ENCODE results near the gene ASTN2.

The ASTN2 gene

GRCh38 chr9:116482740-116483139, 932.1 kb downstream of the ASTN2 start:
- no peak for TF ChIP-seq EZH2 (IDR thresholded peaks at IDR 0.05; ENCODE audit: borderline replicate concordance, low read depth, low read length, severe bottlenecking)
- TF ChIP-seq CTCF (IDR thresholded peaks at IDR 0.05; ENCODE audit: borderline replicate concordance, extremely low read depth, low read length, poor library complexity, severe bottlenecking) = no peak
- Histone ChIP-seq H3K9me3 (ENCODE audit: insufficient read depth, low read length, severe bottlenecking) (no peaks in the 10 kb centered on the region), H3K4me1 (ENCODE audit: insufficient read depth, low read length) (no peaks in the 10 kb centered on the region), H3K9ac (ENCODE audit: low read depth, low read length) (no peak overlapping the region), H3K79me2 (ENCODE audit: insufficient read depth, low read length) (no peaks in the 10 kb centered on the region), H3K36me3 (ENCODE audit: insufficient read depth, low read length) (no peaks in the 10 kb centered on the region), H2AFZ (ENCODE audit: low read depth, low read length) (no peak overlapping the region), H3K27me3 (ENCODE audit: insufficient read depth, low read length, poor library complexity) (no peaks in the 10 kb centered on the region), H3K4me3 (ENCODE audit: low read depth in 1 of 2, low read length in 2 of 2) (no peak overlapping the region), H3K27ac (ENCODE audit: low read length) (no peak overlapping the region), H3K4me2 (ENCODE audit: insufficient read depth, low read length) (no peak overlapping the region), H4K20me1 (ENCODE audit: insufficient read depth, low read length) (no peaks in the 10 kb centered on the region)
- no peak for DNase-seq
- ATAC-seq (ENCODE audit: insufficient read depth, low read depth) = no peak

GRCh38 chr9:116480700-116481099, 934.2 kb downstream of the ASTN2 start:
- TF ChIP-seq EZH2 (IDR thresholded peaks at IDR 0.05; ENCODE audit: borderline replicate concordance, low read depth, low read length, severe bottlenecking) (no peak), CTCF (IDR thresholded peaks at IDR 0.05; ENCODE audit: borderline replicate concordance, extremely low read depth, low read length, poor library complexity, severe bottlenecking) (no peak)
- H4K20me1 ChIP-seq (ENCODE audit: insufficient read depth, low read length) = no peaks in the 10 kb centered on the region
- no peak overlapping the region for H3K9ac ChIP-seq (ENCODE audit: low read depth, low read length)
- H3K4me2 ChIP-seq (ENCODE audit: insufficient read depth, low read length) = no peak overlapping the region
- no peak overlapping the region for H3K27ac ChIP-seq (ENCODE audit: low read length)
- H2AFZ ChIP-seq (ENCODE audit: low read depth, low read length) = no peak overlapping the region
- ATAC-seq (ENCODE audit: insufficient read depth, low read depth) = no peak
- no peaks in the 10 kb centered on the region for H3K9me3 ChIP-seq (ENCODE audit: insufficient read depth, low read length, severe bottlenecking)
- no peaks in the 10 kb centered on the region for H3K4me1 ChIP-seq (ENCODE audit: insufficient read depth, low read length)
- no peak overlapping the region for H3K4me3 ChIP-seq (ENCODE audit: low read depth in 1 of 2, low read length in 2 of 2)
- no peak for DNase-seq
- H3K79me2 ChIP-seq (ENCODE audit: insufficient read depth, low read length) = no peaks in the 10 kb centered on the region
- H3K27me3 ChIP-seq (ENCODE audit: insufficient read depth, low read length, poor library complexity) = no peaks in the 10 kb centered on the region
- no peaks in the 10 kb centered on the region for H3K36me3 ChIP-seq (ENCODE audit: insufficient read depth, low read length)

GRCh38 chr9:116479967-116480366, 934.9 kb downstream of the ASTN2 start:
- Histone ChIP-seq H3K9me3 (ENCODE audit: insufficient read depth, low read length, severe bottlenecking) (no peaks in the 10 kb centered on the region), H3K27me3 (ENCODE audit: insufficient read depth, low read length, poor library complexity) (no peaks in the 10 kb centered on the region), H3K79me2 (ENCODE audit: insufficient read depth, low read length) (no peaks in the 10 kb centered on the region), H3K36me3 (ENCODE audit: insufficient read depth, low read length) (no peaks in the 10 kb centered on the region), H3K4me2 (ENCODE audit: insufficient read depth, low read length) (no peak overlapping the region), H2AFZ (ENCODE audit: low read depth, low read length) (no peak overlapping the region), H3K9ac (ENCODE audit: low read depth, low read length) (no peak overlapping the region), H3K4me3 (ENCODE audit: low read depth in 1 of 2, low read length in 2 of 2) (no peak overlapping the region), H3K27ac (ENCODE audit: low read length) (no peak overlapping the region), H3K4me1 (ENCODE audit: insufficient read depth, low read length) (no peaks in the 10 kb centered on the region), H4K20me1 (ENCODE audit: insufficient read depth, low read length) (no peaks in the 10 kb centered on the region)
- TF ChIP-seq CTCF (IDR thresholded peaks at IDR 0.05; ENCODE audit: borderline replicate concordance, extremely low read depth, low read length, poor library complexity, severe bottlenecking) (no peak), EZH2 (IDR thresholded peaks at IDR 0.05; ENCODE audit: borderline replicate concordance, low read depth, low read length, severe bottlenecking) (no peak)
- no peak for ATAC-seq (ENCODE audit: insufficient read depth, low read depth)
- no peak for DNase-seq

GRCh38 chr9:116479056-116479544, 935.8 kb downstream of the ASTN2 start:
- no peaks in the 10 kb centered on the region for H3K79me2 ChIP-seq (ENCODE audit: insufficient read depth, low read length)
- no peak for TF ChIP-seq EZH2 (IDR thresholded peaks at IDR 0.05; ENCODE audit: borderline replicate concordance, low read depth, low read length, severe bottlenecking)
- no peak for TF ChIP-seq CTCF (IDR thresholded peaks at IDR 0.05; ENCODE audit: borderline replicate concordance, extremely low read depth, low read length, poor library complexity, severe bottlenecking)
- no peak overlapping the region for H3K4me3 ChIP-seq (ENCODE audit: low read depth in 1 of 2, low read length in 2 of 2)
- no peak overlapping the region for H3K4me2 ChIP-seq (ENCODE audit: insufficient read depth, low read length)
- H3K4me1 ChIP-seq (ENCODE audit: insufficient read depth, low read length) = no peaks in the 10 kb centered on the region
- ATAC-seq (ENCODE audit: insufficient read depth, low read depth) (no peak), DNase-seq (no peak)
- H3K9me3 ChIP-seq (ENCODE audit: insufficient read depth, low read length, severe bottlenecking) = no peaks in the 10 kb centered on the region
- H3K9ac ChIP-seq (ENCODE audit: low read depth, low read length) = no peak overlapping the region
- H3K36me3 ChIP-seq (ENCODE audit: insufficient read depth, low read length) = no peaks in the 10 kb centered on the region
- H2AFZ ChIP-seq (ENCODE audit: low read depth, low read length) = no peak overlapping the region
- H3K27me3 ChIP-seq (ENCODE audit: insufficient read depth, low read length, poor library complexity) = no peaks in the 10 kb centered on the region
- no peaks in the 10 kb centered on the region for H4K20me1 ChIP-seq (ENCODE audit: insufficient read depth, low read length)
- no peak overlapping the region for H3K27ac ChIP-seq (ENCODE audit: low read length)

Data from DND-41 (cell line).